Stomach (tissue), 9 donors: ENCODE measurements around the gene SP2. TPM values are rescaled to one million over a fixed set of nuclear protein-coding genes. Genes with fewer than 3 reads are reported as not detected.

Source experiments
- DNase-seq, 2 donors: peaks; one replicate each; pipeline versions ENCODE4 v3.0.0 to v3.0.0-alpha.2; 2013 to 2019
- H3K27ac ChIP-seq, 5 donors: fragments of 200-600 bp in 4 of 5; sonication (generic) in 4 of 5; one replicate each; pipeline ENCODE4 v1.5.1; 2013 to 2019; ENCODE audit warnings: mild to moderate bottlenecking in 1 of 5, moderate library complexity in 1 of 5
- H3K27me3 ChIP-seq, 3 donors: fragments of 200-600 bp; sonication (generic); one replicate each; pipeline ENCODE4 v1.5.1; 2017 to 2019; ENCODE audit warnings: mixed run types in 1 of 3
- H3K36me3 ChIP-seq, 4 donors: fragments of 200-600 bp; sonication (generic); 1 replicate in 3 of 4; 2 replicates in 1 of 4; pipeline ENCODE4 v1.5.1; 2016 to 2019
- H3K4me1 ChIP-seq, 4 donors: fragments of 200-600 bp; sonication (generic); one replicate each; pipeline ENCODE4 v1.5.1; 2016 to 2019
- H3K4me3 ChIP-seq, 4 donors: fragments of 200-600 bp; sonication (generic) in 3 of 4; one replicate each; pipeline ENCODE4 v1.5.1; 2016 to 2019; ENCODE audit warnings: mild to moderate bottlenecking in 1 of 4
- H3K9me3 ChIP-seq, 4 donors: fragments of 200-600 bp; sonication (generic); one replicate each; pipeline ENCODE4 v1.5.1; 2016 to 2019
- EP300 ChIP-seq: sonication (generic); formaldehyde crosslinking; IDR thresholded peaks from one replicate; pipeline ENCODE4 v1.6.1; 2017; ENCODE audit warnings: antibody characterized with exemption
- POLR2A ChIP-seq, 4 donors: fragments of 450-650 bp; IDR thresholded peaks; one replicate each; pipeline ENCODE4 v1.6.1; 2016; ENCODE audit warnings: antibody characterized with exemption in 4 of 4, control low read depth in 2 of 4, mild to moderate bottlenecking in 1 of 4, moderate library complexity in 1 of 4
- POLR2AphosphoS5 ChIP-seq, 3 donors: sonication (generic); formaldehyde crosslinking; IDR thresholded peaks; one replicate each; pipeline ENCODE4 v1.6.1; 2016; ENCODE audit warnings: antibody characterized with exemption in 3 of 3
- WGBS, 5 donors: extraction: QIAGEN DNeasy Blood & Tissue Kit in 3 of 5; methylation state at CpG; one replicate each; pipeline versions ENCODE4 v1.1.5 to v1.1.7; 2013 to 2018; 5-methylcytosine and 5-hydroxymethylcytosine counted together
- intact Hi-C: fragments of 100-400 bp; cut with DNase I; formaldehyde crosslinking; loops from one replicate; pipeline ENCODE4 v1.15.1; 2023; ENCODE audit warnings: low total_unique reads
- polyA plus RNA-seq, 3 donors: library from polyadenylated mRNA; stranded (reverse); fragments of 200-250 nt; gene quantifications; one replicate each; pipeline ENCODE4 v1.2.3, GENCODE V29; 2013
- total RNA-seq, 5 donors: library from RNA; depleted of rRNA; stranded (reverse); fragments of >200 nt; gene quantifications; one replicate each; pipeline versions ENCODE4 v1.1.0 to v1.2.3, GENCODE V29; 2014 to 2016
- TF ChIP-seq, protein P1 (sequence below), 7 experiments: fragments of 450-650 bp in 4 of 7; fragments of 200-600 bp in 3 of 7; sonication (generic) in 3 of 7; IDR thresholded peaks; one replicate each; pipeline ENCODE4 v1.5.1; 2016 to 2019; ENCODE audit warnings: antibody characterized with exemption in 7 of 7, control low read depth in 2 of 7, mild to moderate bottlenecking in 1 of 7
- donor health status: healthy with polysubstance abuse.
- donor health status: Bipolar disorder and iron deficiency.
- donor health status: healthy.

SP2 gene
- total and polyA plus RNA-seq, 8 donors = 0.87 to 22.8 (median 6.3) TPM

DNA sequence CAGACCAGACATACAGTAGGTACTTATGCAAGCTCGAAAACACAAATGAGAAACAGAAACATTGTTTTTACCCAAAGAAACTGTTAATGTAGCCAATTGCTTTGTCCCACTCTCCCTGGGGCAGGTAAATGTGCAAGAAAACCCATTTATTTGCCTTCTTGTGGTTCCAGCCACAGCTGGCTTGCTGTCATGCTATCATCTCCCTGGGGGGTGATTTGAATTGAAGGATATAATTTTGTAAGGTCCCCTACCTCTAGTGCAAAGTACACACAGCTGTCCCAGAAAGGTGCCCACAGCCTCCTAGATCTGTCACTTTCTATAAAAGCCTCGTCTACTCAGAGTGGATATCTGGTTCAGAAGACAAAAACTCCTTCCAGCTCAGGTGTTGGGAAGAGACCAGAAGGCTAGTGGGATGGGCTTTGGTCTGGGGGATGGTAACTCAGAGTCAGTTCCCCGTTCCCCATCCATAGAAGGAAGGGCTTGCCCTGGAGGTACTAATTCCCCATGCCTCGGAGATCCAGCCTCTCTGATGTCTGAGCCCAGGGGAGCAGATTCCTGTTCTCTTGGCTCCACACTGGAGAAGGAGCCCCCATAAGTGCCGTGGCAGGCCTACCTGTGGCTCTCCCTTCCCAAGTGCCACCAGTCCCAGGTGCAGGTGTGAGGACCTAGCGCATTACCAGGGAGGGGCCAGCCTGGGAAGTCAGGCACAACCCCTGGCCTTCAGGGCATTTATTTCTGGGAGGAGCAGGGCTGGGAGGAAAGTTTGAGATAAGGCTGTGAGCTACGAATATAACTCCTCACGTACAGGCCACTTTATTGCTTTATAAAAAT, 64.0 kb downstream of the SP2 start:
- Histone ChIP-seq H3K27ac (peak overlapping the region; percentile 62 to 94 (median 91)), H3K4me3 (no peak overlapping the region), H3K27me3 (no peaks in the 10 kb centered on the region), H3K9me3 (no peaks in the 10 kb centered on the region), H3K4me1 (peaks cover 15 to 31% (median 23%) of the 10 kb centered on the region in 4 donors), H3K36me3 (no peaks in the 10 kb centered on the region)
- TF ChIP-seq POLR2AphosphoS5 (IDR thresholded peaks at IDR 0.05) (peak in 2 of 3 donors; percentile 66 to 72), EP300 (no peak), POLR2A (IDR thresholded peaks at IDR 0.05) (peak in 1 of 4 donors; percentile 19)
- DNase-seq = peak; percentile 78 to 82
- intact Hi-C loops = no loop called here
- WGBS, 5 donors = 35 to 52% (median 42%) methylated on average over 8 of the region's 8 CpGs

DNA sequence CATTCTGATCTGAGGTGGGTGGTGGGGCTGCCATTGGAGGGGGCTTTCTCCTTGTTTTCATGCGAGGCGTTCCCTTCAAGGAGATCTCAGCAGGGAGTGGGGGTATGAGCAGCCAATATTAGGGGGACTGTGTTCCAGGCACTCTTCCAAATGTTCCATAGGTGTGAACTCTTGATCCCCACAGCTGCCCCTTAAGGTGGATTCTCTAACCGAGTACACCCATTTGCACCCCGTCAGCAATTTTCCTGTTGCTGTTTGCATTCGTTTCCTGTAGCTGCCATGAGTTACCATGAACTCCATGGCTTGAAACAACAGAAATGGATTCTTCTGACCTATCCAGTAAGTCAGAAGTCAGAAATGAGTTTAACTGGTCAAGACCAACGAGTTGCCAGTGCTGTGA, 65.4 kb downstream of the SP2 start:
- Histone ChIP-seq H3K27me3 (no peaks in the 10 kb centered on the region), H3K4me1 (peaks cover 20 to 36% (median 26%) of the 10 kb centered on the region in 4 donors), H3K4me3 (no peak overlapping the region), H3K9me3 (no peaks in the 10 kb centered on the region), H3K27ac (peak overlapping the region in 4 of 5 donors; percentile 9 to 94 (median 90)), H3K36me3 (no peaks in the 10 kb centered on the region)
- intact Hi-C loops = no loop called here
- WGBS, 5 donors = 80 to 91% (median 84%) methylated on average over 6 of the region's 6 CpGs
- TF ChIP-seq POLR2A (IDR thresholded peaks at IDR 0.05) (no peak), EP300 (no peak)
- TF ChIP-seq, protein P1, sequence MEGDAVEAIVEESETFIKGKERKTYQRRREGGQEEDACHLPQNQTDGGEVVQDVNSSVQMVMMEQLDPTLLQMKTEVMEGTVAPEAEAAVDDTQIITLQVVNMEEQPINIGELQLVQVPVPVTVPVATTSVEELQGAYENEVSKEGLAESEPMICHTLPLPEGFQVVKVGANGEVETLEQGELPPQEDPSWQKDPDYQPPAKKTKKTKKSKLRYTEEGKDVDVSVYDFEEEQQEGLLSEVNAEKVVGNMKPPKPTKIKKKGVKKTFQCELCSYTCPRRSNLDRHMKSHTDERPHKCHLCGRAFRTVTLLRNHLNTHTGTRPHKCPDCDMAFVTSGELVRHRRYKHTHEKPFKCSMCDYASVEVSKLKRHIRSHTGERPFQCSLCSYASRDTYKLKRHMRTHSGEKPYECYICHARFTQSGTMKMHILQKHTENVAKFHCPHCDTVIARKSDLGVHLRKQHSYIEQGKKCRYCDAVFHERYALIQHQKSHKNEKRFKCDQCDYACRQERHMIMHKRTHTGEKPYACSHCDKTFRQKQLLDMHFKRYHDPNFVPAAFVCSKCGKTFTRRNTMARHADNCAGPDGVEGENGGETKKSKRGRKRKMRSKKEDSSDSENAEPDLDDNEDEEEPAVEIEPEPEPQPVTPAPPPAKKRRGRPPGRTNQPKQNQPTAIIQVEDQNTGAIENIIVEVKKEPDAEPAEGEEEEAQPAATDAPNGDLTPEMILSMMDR (IDR thresholded peaks at IDR 0.05) = no peak
- no peak for DNase-seq

DNA sequence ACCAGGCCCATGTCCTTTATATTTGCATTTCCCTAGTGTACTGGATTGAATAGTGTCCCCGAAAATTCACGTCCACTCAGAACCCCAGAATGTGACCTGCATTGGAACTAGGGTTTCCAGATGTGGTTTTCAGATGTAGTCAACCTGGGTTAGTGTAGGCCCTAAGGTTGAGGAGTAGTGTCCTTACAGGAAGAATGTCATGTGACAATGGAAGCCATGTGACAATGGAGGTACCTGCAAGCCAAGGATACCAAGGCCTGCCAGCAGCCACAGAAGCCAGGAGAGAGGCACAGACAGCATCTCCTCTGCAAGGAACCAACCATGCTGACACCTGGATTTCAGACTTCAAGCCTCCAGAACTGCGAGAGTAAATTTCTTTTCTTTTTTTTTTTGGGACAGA, 66.9 kb downstream of the SP2 start:
- intact Hi-C loops = no loop called here
- Histone ChIP-seq H3K27me3 (no peaks in the 10 kb centered on the region), H3K9me3 (no peaks in the 10 kb centered on the region), H3K4me1 (peaks cover 21 to 50% (median 33%) of the 10 kb centered on the region in 4 donors), H3K27ac (no peak overlapping the region), H3K36me3 (no peaks in the 10 kb centered on the region), H3K4me3 (no peak overlapping the region)
- DNase-seq = no peak
- TF ChIP-seq EP300 = no peak
- TF ChIP-seq, protein P1 (IDR thresholded peaks at IDR 0.05) = no peak
- no peak for TF ChIP-seq POLR2AphosphoS5 (IDR thresholded peaks at IDR 0.05)
- no peak for TF ChIP-seq POLR2A (IDR thresholded peaks at IDR 0.05)
- WGBS, 5 donors = 78 to 100% (median 95%) methylated on average over 3 of the region's 3 CpGs

DNA sequence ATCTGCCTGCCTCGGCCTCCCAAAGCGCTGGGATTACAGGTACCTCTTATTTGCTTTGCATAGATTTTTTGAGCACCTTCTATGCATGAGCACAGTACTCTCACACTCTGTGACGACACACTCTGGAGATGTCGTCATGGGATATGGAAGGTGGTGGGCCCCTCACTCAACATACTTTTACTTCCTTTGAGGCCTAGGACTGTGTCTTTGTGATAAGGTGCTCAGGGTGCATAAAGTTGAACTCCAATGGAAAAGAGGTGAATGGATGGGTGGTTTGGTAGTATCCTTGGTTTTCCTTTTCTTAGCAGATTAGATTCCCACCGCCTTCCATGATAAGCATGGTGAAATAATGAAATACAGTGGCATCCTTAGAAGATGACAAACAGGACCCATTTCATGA, 68.8 kb downstream of the SP2 start:
- H3K36me3 ChIP-seq = no peaks in the 10 kb centered on the region
- H3K9me3 ChIP-seq = no peaks in the 10 kb centered on the region
- H3K27me3 ChIP-seq = no peaks in the 10 kb centered on the region
- WGBS, 5 donors = 90 to 97% (median 95%) methylated on average over 5 of the region's 5 CpGs
- TF ChIP-seq POLR2A (IDR thresholded peaks at IDR 0.05) = no peak
- no peak for TF ChIP-seq EP300
- TF ChIP-seq, protein P1 (IDR thresholded peaks at IDR 0.05) = no peak
- TF ChIP-seq POLR2AphosphoS5 (IDR thresholded peaks at IDR 0.05) = no peak
- intact Hi-C loops = no loop called here
- peaks cover 11 to 42% (median 24%) of the 10 kb centered on the region in 4 donors for H3K4me1 ChIP-seq
- H3K4me3 ChIP-seq = no peak overlapping the region
- H3K27ac ChIP-seq = peak overlapping the region in 4 of 5 donors; percentile 49 to 82 (median 81)
- no peak for DNase-seq
